SKM-1 (cell line): Measurements from ENCODE around the gene SLCO4A1.
"Not testable (repeated sequence)": the region's sequence is repeated elsewhere in the genome, so short reads cannot be mapped to it uniquely, and the experiment has no call there.

ENCODE experiments used
- DNase-seq: peaks from one replicate; lab custom pipeline; 2025; ENCODE audit not compliant: unreplicated experiment; lab: John Stamatoyannopoulos, UW

Gene SLCO4A1

DNA sequence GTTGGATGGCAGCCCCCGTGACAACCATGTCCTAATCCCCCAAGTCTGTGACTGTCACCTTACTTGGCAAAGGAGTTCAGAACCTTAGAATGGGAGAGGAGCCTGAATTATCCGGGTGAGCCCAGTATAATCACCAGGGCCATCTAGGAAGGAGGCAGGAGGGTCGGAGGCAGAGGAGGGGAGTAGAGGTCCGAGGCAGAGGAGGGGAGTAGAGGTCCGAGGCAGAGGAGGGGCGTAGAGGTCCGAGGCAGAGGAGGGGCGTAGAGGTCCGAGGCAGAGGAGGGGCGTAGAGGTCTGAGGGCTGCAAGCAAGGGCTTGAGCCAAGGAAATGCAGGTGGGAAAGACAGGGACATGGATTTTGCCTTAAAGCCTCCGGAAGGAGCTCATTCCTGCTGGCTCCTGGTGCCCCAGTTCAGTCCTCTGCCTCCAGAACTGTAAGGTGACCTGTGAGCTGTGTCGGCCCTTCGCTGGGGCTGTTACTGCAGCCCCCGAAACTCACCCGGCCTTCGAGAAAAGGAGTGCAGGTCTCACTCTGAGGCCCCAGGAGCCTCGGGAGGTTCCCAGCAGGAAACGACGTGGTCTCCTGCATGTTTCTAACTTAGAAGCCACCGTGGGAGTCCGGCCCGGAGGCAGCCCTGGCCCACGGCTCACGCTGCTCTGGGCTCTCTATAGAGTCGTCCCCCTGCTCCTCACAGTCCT, 20.0 kb upstream of the SLCO4A1 start:
- DNase-seq: no peak

DNA sequence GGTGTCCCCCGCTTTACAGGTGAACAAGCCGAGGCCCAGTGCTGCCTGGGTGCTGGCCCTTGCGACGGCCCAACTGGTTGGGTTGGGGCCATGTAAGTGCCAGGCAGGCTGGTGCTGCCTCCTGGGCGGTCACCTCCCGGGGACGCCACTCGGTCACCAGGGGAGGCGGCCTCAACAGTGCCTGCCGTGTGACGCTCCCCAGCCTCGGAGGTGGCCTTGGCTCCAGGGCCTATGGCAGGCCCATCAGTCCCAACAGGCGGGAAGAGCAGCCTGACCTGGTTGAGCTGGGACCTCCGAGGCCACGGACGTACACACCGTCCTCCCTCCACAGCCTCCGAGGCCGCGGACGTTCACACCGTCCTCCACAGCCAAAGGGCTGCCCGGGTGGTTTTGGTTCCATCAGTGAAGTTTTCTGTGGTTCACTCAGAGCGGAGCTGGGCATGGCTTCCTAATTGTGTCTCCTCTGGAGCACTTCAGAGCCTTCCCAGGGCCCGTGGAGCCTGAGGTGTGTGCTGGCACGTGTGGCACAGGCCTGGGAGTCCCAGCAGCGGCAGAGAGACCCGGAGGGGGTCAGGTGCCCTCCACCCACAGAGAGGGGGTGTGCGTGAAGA, 19.3 kb upstream of the SLCO4A1 start:
- no peak for DNase-seq

GRCh38 chr20:62623488-62624324, 18.6 kb upstream of the SLCO4A1 start:
- DNase-seq: peak; percentile 83

DNA sequence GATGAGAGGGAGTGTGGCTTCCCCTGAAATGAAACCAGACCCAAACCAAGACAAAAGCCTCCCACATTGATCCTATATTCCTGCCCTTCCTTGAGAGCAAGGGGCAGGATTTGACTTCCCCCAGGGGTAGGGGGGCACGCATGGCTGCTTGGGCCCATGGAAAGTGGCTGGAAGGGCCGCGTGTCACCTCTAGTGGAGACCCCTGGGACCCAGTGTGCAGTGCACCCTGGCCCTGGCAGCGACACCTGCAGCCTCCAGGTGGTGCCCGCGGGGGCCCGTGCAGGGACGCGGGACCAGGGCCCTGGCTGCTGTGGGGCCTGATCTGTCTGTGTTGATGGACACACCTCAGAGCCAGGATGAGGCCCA, 18.0 kb upstream of the SLCO4A1 start:
- no peak for DNase-seq

DNA sequence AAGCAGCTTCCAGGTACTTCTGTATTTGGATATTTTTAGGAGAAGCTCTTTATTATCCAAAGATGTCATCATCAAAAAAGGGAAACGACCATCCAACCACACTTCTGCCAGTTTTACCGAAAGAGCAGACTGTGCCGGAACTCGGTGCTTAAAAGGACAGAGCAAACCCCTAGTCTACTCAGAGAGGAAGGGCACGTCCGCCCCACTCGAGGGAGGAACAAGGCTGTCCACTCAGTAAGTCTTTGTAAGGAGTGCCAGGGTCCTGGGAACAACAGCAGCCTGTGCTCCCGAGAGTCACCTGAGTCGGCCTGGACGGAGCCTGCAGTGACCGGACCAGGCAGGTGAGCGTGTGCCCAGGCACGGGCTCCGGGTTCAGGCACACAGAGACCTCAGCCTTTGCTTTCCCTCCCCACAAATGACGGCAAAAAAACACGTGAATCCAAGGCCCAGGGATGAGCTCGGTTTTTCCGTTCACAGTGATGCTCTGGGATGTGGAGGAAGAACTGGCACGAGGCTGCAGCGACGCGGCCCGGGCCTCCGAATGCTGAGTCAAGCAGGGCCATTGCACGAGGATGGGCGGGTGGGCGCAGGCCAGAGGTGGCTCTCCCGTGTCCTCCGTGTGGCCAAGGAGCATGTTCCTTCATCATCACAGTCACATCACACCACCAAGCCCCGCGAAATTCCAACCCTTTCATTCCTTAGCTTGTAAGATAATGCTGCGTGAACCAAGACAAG, 17.4 kb upstream of the SLCO4A1 start:
- DNase-seq: peak; percentile 18

DNA sequence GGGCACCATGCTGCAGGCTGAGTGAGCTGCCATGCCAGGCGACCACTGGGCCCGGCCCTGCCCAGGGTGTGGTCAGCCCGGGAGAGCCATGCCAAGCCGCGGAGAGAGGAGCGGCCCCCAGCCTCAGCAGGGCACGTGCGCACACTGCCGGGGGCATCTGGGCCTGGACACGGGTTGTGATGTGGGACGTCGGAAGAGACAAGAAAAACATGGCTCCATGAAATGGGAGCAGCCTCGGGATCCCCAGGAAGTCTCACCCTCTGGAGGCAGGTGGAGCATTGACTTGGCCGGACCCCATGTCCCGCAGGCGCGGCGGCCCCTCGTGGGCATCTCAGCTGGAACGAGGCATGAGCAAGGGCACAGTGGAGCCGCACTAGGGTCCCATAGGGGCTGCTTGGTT, 16.8 kb upstream of the SLCO4A1 start:
- no peak for DNase-seq

GRCh38 chr20:62625921-62626547, 16.3 kb upstream of the SLCO4A1 start:
- DNase-seq: no peak

- not testable (repeated sequence) for DNase-seq
These were observed 14.9 kb upstream of the SLCO4A1 start for GRCh38 chr20:62627425-62627824.

- DNase-seq: no peak
These were observed 14.2 kb upstream of the SLCO4A1 start for GRCh38 chr20:62627901-62628612.

DNA sequence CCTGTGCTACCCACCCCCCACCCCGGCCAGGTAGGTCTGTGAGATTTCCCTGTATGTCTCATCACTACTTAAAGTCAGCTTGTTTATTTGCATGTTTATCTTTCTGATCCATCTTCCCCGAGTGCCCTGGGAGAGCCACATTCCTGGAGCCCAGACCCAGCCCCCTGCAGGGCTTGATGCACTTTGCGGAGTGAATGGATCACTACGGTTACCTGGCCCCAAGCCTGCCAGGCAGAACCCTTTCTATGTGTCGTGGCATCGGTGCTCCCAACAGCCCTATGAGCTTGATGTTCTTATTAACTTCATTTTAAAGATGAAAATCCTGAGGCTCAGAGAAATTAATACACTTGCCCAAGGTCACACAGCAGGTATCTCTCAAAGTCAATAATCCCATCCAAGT, 13.6 kb upstream of the SLCO4A1 start:
- DNase-seq: no peak

- no peak for DNase-seq
These were observed 12.3 kb upstream of the SLCO4A1 start for GRCh38 chr20:62629864-62630470.

DNA sequence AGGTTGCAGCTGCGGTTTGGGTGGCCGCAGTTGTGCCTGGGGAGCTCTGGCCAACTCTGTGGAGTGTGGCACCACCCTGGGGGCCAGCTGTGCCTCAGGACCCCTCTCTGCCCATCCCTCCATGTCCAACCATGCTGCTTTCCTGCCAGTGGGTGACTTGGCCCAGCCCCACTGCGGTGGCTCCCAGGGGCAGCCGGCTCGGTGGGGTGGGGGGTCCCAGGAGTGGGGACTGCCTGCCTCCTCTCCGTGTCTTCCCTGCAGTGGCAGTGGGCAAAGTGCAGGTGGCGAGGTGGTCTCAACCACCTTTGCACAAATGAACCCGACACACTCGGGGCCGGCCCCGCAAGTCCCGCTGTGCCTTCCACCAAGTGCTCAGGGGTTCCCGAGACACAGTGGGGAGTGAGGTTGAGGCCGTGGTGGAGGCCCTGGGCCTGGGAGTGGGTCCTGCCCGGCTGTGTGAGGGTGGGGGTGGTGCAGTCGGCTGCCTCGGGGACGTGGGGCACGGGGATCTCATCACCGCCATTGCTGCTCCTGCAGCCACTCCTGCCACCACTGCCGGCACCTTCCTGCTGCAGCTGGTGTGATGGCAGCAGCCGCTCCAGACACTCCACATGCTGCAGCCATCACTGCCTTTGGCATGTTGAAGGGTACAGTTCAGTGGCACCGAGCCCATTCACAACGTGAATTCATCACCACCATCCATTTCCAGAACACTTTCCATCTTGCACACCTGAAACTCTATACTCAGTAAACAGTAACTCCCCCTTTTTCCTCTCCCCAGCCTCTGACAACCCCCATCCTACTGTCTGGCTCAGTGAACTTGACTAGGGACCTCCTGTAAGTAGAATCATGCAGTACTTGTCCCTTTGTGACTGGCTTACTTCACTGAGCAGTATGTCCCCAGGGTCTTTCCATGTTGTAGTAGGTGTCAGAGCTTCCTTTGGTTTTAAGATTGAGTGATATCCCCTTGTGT, 10.7 kb upstream of the SLCO4A1 start:
- DNase-seq: no peak

- no peak for DNase-seq
These were observed 9.7 kb upstream of the SLCO4A1 start for GRCh38 chr20:62632575-62633090.

DNA sequence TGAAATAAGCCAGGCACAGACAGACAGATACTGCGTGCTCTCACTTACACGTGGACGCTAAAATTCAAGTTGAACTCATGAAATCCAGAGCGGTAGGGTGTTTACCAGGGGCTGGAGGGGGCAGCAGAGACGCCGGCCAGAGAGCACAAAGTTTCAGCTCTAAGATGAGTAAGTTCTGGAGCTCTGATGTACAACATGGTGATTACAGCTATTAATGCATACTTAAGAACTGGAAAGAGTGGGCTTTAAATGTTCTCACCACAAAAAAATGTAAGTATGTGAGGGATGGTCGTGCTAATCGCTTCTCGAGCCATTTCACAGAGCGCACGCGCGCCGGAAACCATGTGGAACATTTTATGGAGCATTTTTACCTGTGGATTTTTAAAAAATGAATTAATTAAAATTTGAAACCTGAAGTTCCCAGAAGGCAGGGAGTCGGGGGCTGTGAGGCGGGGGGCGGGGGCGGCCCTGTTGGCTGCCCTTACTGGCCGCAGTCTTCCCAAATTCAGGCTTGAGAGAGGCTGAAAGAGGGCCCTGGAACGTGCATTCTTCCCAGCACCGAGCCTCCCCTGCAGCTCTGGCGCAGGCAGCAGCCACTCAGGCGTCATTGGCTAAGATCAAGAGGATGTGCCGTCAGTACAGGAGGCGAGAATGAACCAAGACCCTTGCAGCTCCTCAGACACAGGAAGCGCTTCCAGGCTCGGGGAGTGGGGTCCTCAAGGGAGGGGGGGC, 8.5 kb upstream of the SLCO4A1 start:
- no peak for DNase-seq

DNA sequence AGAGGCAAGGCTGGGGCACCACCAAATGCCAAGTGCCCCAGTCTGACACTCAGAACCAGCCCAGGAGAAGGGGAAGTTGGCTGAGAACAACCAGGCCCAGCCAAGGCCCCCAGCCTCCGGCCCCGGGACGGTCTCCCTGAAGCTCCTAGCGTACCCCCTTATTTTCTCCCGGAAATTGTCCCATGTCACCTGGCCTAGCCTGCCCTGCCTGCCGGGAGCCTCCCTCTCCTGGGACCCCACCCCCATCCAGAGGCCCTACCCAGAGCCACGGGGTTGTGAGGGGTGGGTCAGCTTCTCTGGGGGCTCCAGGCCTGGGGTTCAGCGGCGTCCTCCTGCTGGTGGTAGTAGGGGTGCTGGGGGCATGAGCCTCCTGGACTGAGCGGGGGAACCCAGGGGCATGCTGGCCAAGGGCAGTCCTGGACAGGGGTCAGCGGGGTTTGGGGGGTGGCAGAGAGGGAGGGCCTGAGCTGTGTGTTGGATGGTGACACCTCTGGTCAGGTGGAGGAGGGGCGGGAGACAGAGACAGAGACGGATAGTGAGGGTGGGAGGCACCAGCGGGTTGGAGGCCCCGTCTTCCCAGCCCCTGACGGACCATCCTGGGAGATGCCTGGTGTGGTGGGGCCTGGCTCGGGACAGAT, 7.9 kb upstream of the SLCO4A1 start:
- DNase-seq: no peak

DNA sequence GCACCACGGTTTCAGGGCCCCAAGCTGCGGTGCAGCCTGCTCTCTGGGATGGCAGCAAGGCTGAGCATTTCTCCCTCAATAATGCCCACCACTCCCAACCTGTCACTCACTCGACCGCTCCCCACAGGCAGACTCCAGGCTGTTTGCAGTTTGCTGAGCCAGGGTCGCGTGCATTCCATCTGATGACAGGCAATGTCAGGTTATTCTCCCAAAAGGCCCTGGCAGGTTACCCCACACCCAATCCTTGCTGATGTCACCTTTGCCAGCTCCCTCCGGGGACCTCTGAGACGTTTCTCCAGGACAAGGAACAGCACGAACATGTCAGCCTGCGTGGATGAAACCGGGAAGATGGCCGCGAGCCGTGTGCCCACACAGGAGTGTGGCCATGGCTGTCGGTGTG, 7.1 kb upstream of the SLCO4A1 start:
- DNase-seq: no peak

DNA sequence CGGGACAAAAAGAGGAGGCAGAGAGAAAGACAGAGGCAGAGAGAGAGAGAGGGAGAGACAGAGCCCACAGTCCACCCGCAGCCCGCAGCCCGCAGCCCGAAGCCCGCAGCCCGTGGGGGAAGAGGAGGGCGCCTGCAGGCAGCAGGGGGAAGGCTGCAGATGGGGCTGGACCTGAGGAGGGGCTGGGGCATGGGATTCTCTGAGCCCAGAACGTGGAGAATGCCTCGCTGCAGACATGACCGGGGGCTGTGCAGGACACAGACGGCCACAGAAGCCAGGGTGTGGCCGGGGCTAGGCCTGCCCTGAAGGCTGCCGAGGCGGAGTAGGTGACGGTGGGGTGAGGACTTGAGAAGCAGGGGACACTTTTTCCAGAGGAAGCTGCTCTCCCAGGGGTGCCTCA, 6.5 kb upstream of the SLCO4A1 start:
- no peak for DNase-seq
